ENCODE results near the gene RBP3.

Gene RBP3

GRCh38 chr10:47326306-47326926, 21.7 kb upstream of the RBP3 start:
- no peak overlapping the region for H3K4me3 Mint-ChIP-seq
- DNase-seq (no peak), ATAC-seq (no peak)
- H3K4me1 Mint-ChIP-seq, result no peaks in the 10 kb centered on the region
- peaks cover 8% of the 10 kb centered on the region for H3K27me3 Mint-ChIP-seq
- no peak overlapping the region for H3K27ac Mint-ChIP-seq
- peaks cover 0 to 10% of the 10 kb centered on the region in 2 donors for H3K9me3 Mint-ChIP-seq

GRCh38 chr10:47326927-47327330, 21.2 kb upstream of the RBP3 start:
- Mint-ChIP-seq H3K4me3 (no peak overlapping the region), H3K27ac (no peak overlapping the region), H3K9me3 (peaks cover 0 to 10% of the 10 kb centered on the region in 2 donors), H3K4me1 (no peaks in the 10 kb centered on the region), H3K27me3 (peaks cover 3% of the 10 kb centered on the region)
- DNase-seq (no peak), ATAC-seq (no peak)

DNA sequence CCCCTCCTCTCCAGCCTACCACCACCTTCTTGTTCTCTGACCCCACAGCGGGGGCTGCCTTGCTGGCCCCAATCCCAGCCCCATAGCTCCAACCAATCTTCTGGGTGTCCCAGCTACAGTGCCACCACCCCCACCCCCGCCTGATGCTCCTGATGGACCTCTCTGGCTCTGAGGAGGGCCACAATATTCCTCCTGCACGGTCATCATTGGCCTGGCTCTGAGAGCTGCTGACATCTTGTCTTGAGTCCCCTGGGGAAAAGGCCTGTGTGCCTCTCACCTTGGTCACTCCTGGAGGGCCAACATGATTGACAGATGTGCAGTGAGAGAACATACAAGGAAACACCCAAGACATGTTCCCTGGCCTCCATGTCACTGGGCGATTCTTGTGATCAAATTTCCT, 18.3 kb upstream of the RBP3 start:
- no peak overlapping the region for H3K27ac Mint-ChIP-seq
- ATAC-seq, result no peak
- DNase-seq, result no peak

GRCh38 chr10:47330366-47330765, 17.8 kb upstream of the RBP3 start:
- Mint-ChIP-seq H3K27ac (no peak overlapping the region), H3K4me3 (no peak overlapping the region), H3K27me3 (no peaks in the 10 kb centered on the region), H3K9me3 (peaks cover 0 to 10% of the 10 kb centered on the region in 2 donors), H3K4me1 (no peaks in the 10 kb centered on the region)
- DNase-seq (no peak), ATAC-seq (no peak)

More for the DNA sequence above, 18.3 kb upstream of the RBP3 start:
- H3K4me3 Mint-ChIP-seq, result no peak overlapping the region
- H3K4me1 Mint-ChIP-seq, result no peaks in the 10 kb centered on the region
- H3K27me3 Mint-ChIP-seq, result no peaks in the 10 kb centered on the region
- peaks cover 0 to 10% of the 10 kb centered on the region in 2 donors for H3K9me3 Mint-ChIP-seq

- DNase-seq (no peak), ATAC-seq (peak; percentile 23)
These were observed 17.4 kb upstream of the RBP3 start for GRCh38 chr10:47330804-47331203.

DNA sequence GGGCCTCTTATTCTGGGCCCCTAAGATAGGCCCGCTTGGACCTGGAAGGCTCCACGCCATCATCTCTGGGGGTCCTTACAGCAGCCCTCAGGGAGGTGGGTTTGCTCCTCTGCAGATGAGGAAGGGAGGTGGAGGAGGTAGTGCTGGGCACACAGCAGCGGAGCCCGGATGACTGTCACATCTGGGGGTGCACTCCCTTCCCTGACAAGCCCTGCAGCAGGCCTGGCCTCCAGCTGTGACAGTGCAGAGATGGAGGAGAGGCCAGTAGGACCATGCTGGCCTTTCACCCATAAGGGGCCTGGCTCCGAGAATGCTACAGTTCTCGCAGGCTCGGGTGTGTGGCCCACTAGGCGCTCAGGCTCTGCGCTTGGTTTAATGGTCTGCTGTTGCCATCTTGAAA, 16.7 kb upstream of the RBP3 start:
- Mint-ChIP-seq H3K9me3 (peaks cover 0 to 10% of the 10 kb centered on the region in 2 donors), H3K27ac (no peak overlapping the region), H3K4me1 (no peaks in the 10 kb centered on the region), H3K4me3 (no peak overlapping the region), H3K27me3 (peaks cover 10% of the 10 kb centered on the region)
- DNase-seq (no peak), ATAC-seq (no peak)

More at GRCh38 chr10:47330804-47331203, 17.4 kb upstream of the RBP3 start:
- Mint-ChIP-seq H3K4me3 (no peak overlapping the region), H3K9me3 (peaks cover 0 to 10% of the 10 kb centered on the region in 2 donors), H3K4me1 (no peaks in the 10 kb centered on the region), H3K27ac (no peak overlapping the region), H3K27me3 (peaks cover 3% of the 10 kb centered on the region)

GRCh38 chr10:47331954-47332353, 16.2 kb upstream of the RBP3 start:
- H3K27ac Mint-ChIP-seq, result no peak overlapping the region
- DNase-seq, result no peak
- H3K4me1 Mint-ChIP-seq, result no peaks in the 10 kb centered on the region
- H3K9me3 Mint-ChIP-seq, result peaks cover 0 to 10% of the 10 kb centered on the region in 2 donors
- H3K27me3 Mint-ChIP-seq, result peaks cover 12% of the 10 kb centered on the region
- H3K4me3 Mint-ChIP-seq, result no peak overlapping the region
- ATAC-seq, result no peak

DNA sequence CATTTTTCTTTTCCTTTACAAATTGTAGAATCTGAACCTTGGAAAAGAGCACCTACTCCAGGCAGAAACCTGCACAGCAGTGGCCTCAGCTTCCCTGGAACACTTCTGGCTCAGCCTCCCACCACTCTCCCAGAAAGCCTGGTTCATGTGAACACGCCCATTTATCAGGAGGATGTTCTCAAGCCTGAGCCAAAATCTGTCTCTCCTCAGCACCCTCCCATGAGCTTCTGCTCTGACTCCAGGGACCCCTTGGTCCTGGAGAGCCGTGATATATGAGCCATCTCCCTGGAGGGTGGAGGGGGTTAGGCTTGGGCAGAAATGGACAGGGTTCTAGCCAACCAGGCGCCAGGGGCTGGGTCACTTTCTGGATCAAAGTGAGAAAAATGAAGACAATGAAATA, 15.8 kb upstream of the RBP3 start:
- Mint-ChIP-seq H3K27me3 (peaks cover 12% of the 10 kb centered on the region), H3K27ac (no peak overlapping the region), H3K4me1 (no peaks in the 10 kb centered on the region), H3K4me3 (no peak overlapping the region), H3K9me3 (peaks cover 0 to 10% of the 10 kb centered on the region in 2 donors)
- ATAC-seq (no peak), DNase-seq (no peak)

DNA sequence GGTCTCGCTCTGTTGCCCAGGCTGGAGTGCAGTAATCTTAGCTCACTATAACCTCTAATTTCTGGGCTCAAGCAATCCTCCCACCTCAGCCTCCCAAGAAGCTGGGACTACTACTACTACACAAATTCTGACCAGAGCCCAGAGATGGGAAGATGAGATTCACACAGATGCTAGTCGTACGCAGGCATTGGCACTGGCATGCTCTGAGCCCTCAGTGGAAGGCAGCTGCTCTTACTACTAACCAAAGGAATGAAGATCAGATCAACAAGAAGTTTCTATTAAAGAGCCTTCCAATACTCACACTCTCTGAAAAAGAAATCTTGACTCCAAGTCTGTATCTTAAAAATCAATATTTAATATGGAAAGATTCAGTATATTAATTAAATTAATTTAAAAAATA, 15.2 kb upstream of the RBP3 start:
- no peaks in the 10 kb centered on the region for H3K4me1 Mint-ChIP-seq
- ATAC-seq (no peak), DNase-seq (no peak)
- H3K27ac Mint-ChIP-seq, result no peak overlapping the region
- peaks cover 0 to 8% of the 10 kb centered on the region in 2 donors for H3K9me3 Mint-ChIP-seq
- H3K4me3 Mint-ChIP-seq, result no peak overlapping the region
- H3K27me3 Mint-ChIP-seq, result peaks cover 12% of the 10 kb centered on the region

DNA sequence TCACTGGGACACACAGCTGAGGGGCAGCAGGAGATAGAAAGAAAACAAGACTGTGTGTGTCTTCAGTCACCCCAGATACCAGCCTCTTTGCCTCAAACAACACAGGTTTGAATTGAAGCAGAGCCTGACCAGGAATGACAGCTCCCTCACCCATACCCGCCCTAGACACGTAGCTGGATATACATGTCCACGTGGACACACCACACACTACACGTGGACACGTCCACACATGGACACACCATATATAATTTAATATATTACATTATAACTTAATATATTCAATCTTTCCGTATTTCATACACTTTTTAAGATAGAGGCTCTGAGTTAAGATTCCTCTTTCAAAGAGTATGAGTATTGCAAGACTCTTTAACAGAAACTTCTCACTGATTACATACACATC, 14.6 kb upstream of the RBP3 start:
- Mint-ChIP-seq H3K9me3 (peaks cover 0 to 2% of the 10 kb centered on the region in 2 donors), H3K4me1 (no peaks in the 10 kb centered on the region), H3K27me3 (peaks cover 12% of the 10 kb centered on the region), H3K27ac (no peak overlapping the region), H3K4me3 (no peak overlapping the region)
- ATAC-seq, result no peak
- no peak for DNase-seq

- Mint-ChIP-seq H3K4me3 (no peak overlapping the region), H3K27me3 (peaks cover 17% of the 10 kb centered on the region), H3K4me1 (no peaks in the 10 kb centered on the region), H3K9me3 (no peaks in the 10 kb centered on the region), H3K27ac (peak overlapping the region in 1 of 2 donors; percentile 13)
- no peak for ATAC-seq
- no peak for DNase-seq
These were observed 13.5 kb upstream of the RBP3 start for GRCh38 chr10:47334466-47335295.

- H3K9me3 Mint-ChIP-seq, result no peaks in the 10 kb centered on the region
- H3K27me3 Mint-ChIP-seq, result peaks cover 27% of the 10 kb centered on the region
- no peak overlapping the region for H3K4me3 Mint-ChIP-seq
- no peak overlapping the region for H3K27ac Mint-ChIP-seq
- no peaks in the 10 kb centered on the region for H3K4me1 Mint-ChIP-seq
- no peak for ATAC-seq
- no peak for DNase-seq
These were observed 12.3 kb upstream of the RBP3 start for GRCh38 chr10:47335906-47336305.

DNA sequence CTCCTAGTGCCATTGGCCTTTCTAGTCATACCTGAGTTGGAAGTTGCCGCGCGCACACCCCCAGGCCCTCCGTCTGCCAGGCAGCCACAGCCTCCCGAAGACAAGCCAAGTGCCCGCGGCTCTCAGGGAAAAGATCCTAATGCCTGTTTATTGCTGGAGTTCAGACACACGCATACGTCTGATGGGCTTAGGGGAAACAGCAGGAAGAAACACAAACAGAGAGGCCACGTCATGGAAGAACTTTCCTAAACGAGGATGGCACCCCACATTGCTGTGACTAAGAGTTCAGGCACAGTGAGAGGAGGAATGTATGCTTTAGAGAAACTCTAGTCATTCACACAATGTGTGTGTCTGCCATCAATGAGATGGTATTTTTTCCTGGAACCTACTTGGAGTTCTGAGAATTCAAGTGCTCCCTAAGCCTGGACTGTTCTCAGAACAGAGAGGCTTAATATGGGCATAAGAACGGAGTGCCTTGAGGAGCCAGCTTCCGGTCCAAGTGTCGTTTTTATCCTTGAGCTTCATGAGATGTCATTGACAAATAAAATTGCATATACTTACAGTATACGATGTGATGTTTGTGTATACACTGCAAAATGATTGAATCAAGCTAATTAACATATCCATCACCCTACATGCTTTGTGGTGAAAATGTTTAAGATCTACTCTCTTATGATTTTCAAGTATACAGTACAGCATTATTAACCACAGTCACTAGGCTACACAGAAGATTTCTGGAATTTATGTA, 11.6 kb upstream of the RBP3 start:
- H3K27ac Mint-ChIP-seq, result no peak overlapping the region
- peaks cover 27% of the 10 kb centered on the region for H3K27me3 Mint-ChIP-seq
- DNase-seq, result no peak
- H3K9me3 Mint-ChIP-seq, result no peaks in the 10 kb centered on the region
- no peak for ATAC-seq
- no peaks in the 10 kb centered on the region for H3K4me1 Mint-ChIP-seq
- H3K4me3 Mint-ChIP-seq, result no peak overlapping the region

GRCh38 chr10:47337310-47337709, 10.9 kb upstream of the RBP3 start:
- Mint-ChIP-seq H3K4me1 (no peaks in the 10 kb centered on the region), H3K27ac (no peak overlapping the region), H3K9me3 (no peaks in the 10 kb centered on the region), H3K27me3 (peaks cover 27% of the 10 kb centered on the region), H3K4me3 (no peak overlapping the region)
- DNase-seq (no peak), ATAC-seq (no peak)

DNA sequence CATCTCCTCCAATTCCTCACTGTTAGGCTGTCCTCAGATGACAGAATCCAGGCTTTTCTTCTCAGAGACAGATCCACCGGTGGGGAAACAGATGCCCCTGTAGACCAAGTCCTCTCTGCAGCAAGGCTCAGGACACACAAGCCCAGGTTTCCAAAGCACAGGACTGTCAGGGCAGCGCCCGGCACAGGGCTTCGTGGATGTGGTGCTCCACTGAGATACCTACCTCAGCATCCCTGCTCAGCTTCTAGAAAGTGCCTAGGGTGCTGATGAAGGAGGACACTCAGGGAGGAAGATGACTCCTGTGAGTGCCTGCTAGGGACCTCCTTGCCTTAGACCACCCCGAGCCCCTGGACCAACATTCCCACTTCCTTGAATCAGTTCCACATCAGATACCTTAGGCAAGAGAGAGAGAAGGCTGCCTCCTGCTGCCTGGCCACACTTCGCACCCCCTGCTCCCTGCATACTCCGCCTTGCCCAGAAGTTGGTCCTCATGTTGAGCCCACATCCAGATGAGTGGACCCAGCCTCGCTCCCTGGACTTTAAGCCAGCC, 8.9 kb upstream of the RBP3 start:
- Mint-ChIP-seq H3K9me3 (no peaks in the 10 kb centered on the region), H3K4me3 (no peak overlapping the region), H3K4me1 (no peaks in the 10 kb centered on the region), H3K27me3 (peaks cover 27% of the 10 kb centered on the region), H3K27ac (no peak overlapping the region)
- DNase-seq, result no peak
- no peak for ATAC-seq
